ENCODE results near the gene RNH1. TPM values are rescaled to one million over a fixed set of nuclear protein-coding genes. Genes with fewer than 3 reads are reported as not detected.

The RNH1 gene
- total RNA-seq, 1 experiment from 2014 or later = 59.0 TPM

DNA sequence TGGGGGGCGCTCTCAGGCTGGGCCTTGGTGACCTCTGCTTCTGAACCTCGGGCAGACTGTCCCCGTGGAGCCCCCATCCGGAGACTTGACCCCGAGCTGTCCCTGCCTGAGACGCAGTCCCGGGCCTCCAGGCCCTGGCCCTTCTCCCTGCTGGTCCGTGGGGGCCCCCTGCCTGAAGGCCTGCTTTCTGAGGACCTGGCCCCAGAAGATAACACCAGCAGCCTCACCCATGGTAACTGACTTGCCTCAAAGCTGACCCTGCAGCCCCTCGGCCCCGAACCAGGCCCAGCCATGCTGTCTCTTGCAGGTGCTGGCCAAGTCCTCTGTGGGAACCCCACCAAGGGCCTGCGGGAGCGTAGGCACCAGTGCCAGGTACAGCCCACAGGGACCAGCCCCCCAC is 44.6 kb upstream of the RNH1 start (continued):
- TF ChIP-seq STAT6 (CRISPR knock-in tag; conservative IDR thresholded peaks at IDR 0.05; ENCODE audit: low read depth) (no peak), CREM (CRISPR knock-in tag; IDR thresholded peaks at IDR 0.05) (no peak), ATF1 (CRISPR knock-in tag; IDR thresholded peaks at IDR 0.05) (no peak), TEAD4 (CRISPR knock-in tag; IDR thresholded peaks at IDR 0.05) (no peak), CBFB (CRISPR knock-in tag; IDR thresholded peaks at IDR 0.05; ENCODE audit: low read depth) (no peak)
- TF ChIP-seq, protein P1, sequence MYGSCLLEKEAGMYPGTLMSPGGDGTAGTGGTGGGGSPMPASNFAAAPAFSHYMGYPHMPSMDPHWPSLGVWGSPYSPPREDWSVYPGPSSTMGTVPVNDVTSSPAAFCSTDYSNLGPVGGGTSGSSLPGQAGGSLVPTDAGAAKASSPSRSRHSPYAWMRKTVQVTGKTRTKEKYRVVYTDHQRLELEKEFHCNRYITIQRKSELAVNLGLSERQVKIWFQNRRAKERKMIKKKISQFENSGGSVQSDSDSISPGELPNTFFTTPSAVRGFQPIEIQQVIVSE (CRISPR knock-in tag; IDR thresholded peaks at IDR 0.05; ENCODE audit: borderline replicate concordance) = no peak
- TF ChIP-seq, protein P2, sequence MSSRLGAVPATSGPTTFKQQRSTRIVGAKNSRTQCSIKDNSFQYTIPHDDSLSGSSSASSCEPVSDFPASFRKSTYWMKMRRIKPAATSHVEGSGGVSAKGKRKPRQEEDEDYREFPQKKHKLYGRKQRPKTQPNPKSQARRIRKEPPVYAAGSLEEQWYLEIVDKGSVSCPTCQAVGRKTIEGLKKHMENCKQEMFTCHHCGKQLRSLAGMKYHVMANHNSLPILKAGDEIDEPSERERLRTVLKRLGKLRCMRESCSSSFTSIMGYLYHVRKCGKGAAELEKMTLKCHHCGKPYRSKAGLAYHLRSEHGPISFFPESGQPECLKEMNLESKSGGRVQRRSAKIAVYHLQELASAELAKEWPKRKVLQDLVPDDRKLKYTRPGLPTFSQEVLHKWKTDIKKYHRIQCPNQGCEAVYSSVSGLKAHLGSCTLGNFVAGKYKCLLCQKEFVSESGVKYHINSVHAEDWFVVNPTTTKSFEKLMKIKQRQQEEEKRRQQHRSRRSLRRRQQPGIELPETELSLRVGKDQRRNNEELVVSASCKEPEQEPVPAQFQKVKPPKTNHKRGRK (CRISPR knock-in tag; IDR thresholded peaks at IDR 0.05; ENCODE audit: borderline replicate concordance) = no peak
- TF ChIP-seq, protein P3, sequence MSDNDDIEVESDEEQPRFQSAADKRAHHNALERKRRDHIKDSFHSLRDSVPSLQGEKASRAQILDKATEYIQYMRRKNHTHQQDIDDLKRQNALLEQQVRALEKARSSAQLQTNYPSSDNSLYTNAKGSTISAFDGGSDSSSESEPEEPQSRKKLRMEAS (CRISPR knock-in tag; IDR thresholded peaks at IDR 0.05) = no peak

GRCh38 chr11:551131-551530 is 44.1 kb upstream of the RNH1 start:
- Mint-ChIP-seq H3K4me3 (no peak overlapping the region), H3K4me1 (no peaks in the 10 kb centered on the region), H3K27me3 (ENCODE audit: low read depth) (peaks cover 3% of the 10 kb centered on the region), H3K9me3 (no peaks in the 10 kb centered on the region), H3K36me3 (no peaks in the 10 kb centered on the region), H3K27ac (no peak overlapping the region)
- ChIA-PET POLR2A (no interaction called here), CTCF (interaction anchor here (0.7 to 1.1 kb wide), 3 partner anchors 25 to 205 kb away, joined by 3 to 4 read pairs (median 3); no protein-coding TSS in a partner anchor)
- ATAC-seq (no peak), DNase-seq (ENCODE audit: low spot score) (no peak)
- TF ChIP-seq SP1 (CRISPR knock-in tag; conservative IDR thresholded peaks at IDR 0.05) = no peak
- TF ChIP-seq, protein P2 (CRISPR knock-in tag; IDR thresholded peaks at IDR 0.05; ENCODE audit: borderline replicate concordance) = no peak
- TF ChIP-seq GABPB1 (CRISPR knock-in tag; IDR thresholded peaks at IDR 0.05) = no peak
- no peak for TF ChIP-seq ZNF423 (CRISPR knock-in tag; IDR thresholded peaks at IDR 0.05)
- no peak for TF ChIP-seq SMAD4 (CRISPR knock-in tag; IDR thresholded peaks at IDR 0.05)
- no peak for TF ChIP-seq MYBL2 (CRISPR knock-in tag; IDR thresholded peaks at IDR 0.05)
- no peak for TF ChIP-seq NR2C2 (CRISPR knock-in tag; IDR thresholded peaks at IDR 0.05)
- TF ChIP-seq OVOL2 (CRISPR knock-in tag; IDR thresholded peaks at IDR 0.05; ENCODE audit: borderline replicate concordance) = no peak
- TF ChIP-seq ZSCAN18 (CRISPR knock-in tag; IDR thresholded peaks at IDR 0.05) = no peak
- TF ChIP-seq, protein P4, sequence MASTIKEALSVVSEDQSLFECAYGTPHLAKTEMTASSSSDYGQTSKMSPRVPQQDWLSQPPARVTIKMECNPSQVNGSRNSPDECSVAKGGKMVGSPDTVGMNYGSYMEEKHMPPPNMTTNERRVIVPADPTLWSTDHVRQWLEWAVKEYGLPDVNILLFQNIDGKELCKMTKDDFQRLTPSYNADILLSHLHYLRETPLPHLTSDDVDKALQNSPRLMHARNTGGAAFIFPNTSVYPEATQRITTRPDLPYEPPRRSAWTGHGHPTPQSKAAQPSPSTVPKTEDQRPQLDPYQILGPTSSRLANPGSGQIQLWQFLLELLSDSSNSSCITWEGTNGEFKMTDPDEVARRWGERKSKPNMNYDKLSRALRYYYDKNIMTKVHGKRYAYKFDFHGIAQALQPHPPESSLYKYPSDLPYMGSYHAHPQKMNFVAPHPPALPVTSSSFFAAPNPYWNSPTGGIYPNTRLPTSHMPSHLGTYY (CRISPR knock-in tag; IDR thresholded peaks at IDR 0.05) = no peak
- TF ChIP-seq, protein P5, sequence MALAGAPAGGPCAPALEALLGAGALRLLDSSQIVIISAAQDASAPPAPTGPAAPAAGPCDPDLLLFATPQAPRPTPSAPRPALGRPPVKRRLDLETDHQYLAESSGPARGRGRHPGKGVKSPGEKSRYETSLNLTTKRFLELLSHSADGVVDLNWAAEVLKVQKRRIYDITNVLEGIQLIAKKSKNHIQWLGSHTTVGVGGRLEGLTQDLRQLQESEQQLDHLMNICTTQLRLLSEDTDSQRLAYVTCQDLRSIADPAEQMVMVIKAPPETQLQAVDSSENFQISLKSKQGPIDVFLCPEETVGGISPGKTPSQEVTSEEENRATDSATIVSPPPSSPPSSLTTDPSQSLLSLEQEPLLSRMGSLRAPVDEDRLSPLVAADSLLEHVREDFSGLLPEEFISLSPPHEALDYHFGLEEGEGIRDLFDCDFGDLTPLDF (CRISPR knock-in tag; IDR thresholded peaks at IDR 0.05) = no peak
- no peak for TF ChIP-seq SOX15 (CRISPR knock-in tag; IDR thresholded peaks at IDR 0.05)
- no peak for TF ChIP-seq TCF7 (CRISPR knock-in tag; IDR thresholded peaks at IDR 0.05; ENCODE audit: low read depth)
- TF ChIP-seq ATF1 (CRISPR knock-in tag; IDR thresholded peaks at IDR 0.05) = no peak
- TF ChIP-seq FOXP1 (CRISPR knock-in tag; IDR thresholded peaks at IDR 0.05; ENCODE audit: borderline replicate concordance) = no peak
